ENCODE results near the gene ZNF620. TPM values are rescaled to one million over a fixed set of nuclear protein-coding genes. Genes with fewer than 3 reads are reported as not detected.
"Not testable (repeated sequence)": the region's sequence is repeated elsewhere in the genome, so short reads cannot be mapped to it uniquely, and the experiment has no call there.

Gene ZNF620
- total RNA-seq, 3 donors from 2014 or later (not counting 1 experiment from before 2014, with no cell fraction given): 3.3 to 7.4 (median 6.0) TPM

- Mint-ChIP-seq H3K4me1 (peaks cover 35 to 37% of the 10 kb centered on the region in 2 donors), H3K27ac (peak overlapping the region; percentile 95 to 97), H3K27me3 (ENCODE audit: low read depth in 2 of 2) (no peaks in the 10 kb centered on the region), H3K36me3 (peaks cover 11% of the 10 kb centered on the region), H3K4me3 (peak overlapping the region; percentile 97), H3K9me3 (peaks cover 0 to 3% of the 10 kb centered on the region in 2 donors)
- no peak for DNase-seq
- no peak for TF ChIP-seq CTCF (IDR thresholded peaks at IDR 0.05)
- Histone ChIP-seq H3K36me3 (ENCODE audit: control insufficient read depth, insufficient read depth, low read length) (peaks cover 46% of the 10 kb centered on the region), H3K9me3 (ENCODE audit: control insufficient read depth, insufficient read depth, low read length) (no peaks in the 10 kb centered on the region), H3K4me1 (ENCODE audit: control insufficient read depth, insufficient read depth, low read length) (peaks cover 20% of the 10 kb centered on the region), H3K4me3 (ENCODE audit: low read length) (no peak overlapping the region), H3K27me3 (ENCODE audit: control insufficient read depth, insufficient read depth, low read length) (no peaks in the 10 kb centered on the region), H3K27ac (ENCODE audit: low read length) (peak overlapping the region; percentile 5)
- intact Hi-C loops (cut with micrococcal nuclease): loop anchor here (5.0 kb wide), 1 partner anchor 1554 kb away; no protein-coding TSS in a partner anchor
- ATAC-seq: no peak
- WGBS (ENCODE audit: insufficient coverage): 88% methylated on average over 3 of the region's 4 CpGs
Measured at GRCh38 chr3:40458473-40458872, 47.4 kb upstream of the ZNF620 start.

GRCh38 chr3:40460481-40460880 is 45.4 kb upstream of the ZNF620 start:
- Mint-ChIP-seq H3K4me1 (peaks cover 41 to 47% of the 10 kb centered on the region in 2 donors), H3K36me3 (peaks cover 11% of the 10 kb centered on the region)
- H3K4me3 Mint-ChIP-seq; intact Hi-C loops (cut with micrococcal nuclease); H3K27ac ChIP-seq (ENCODE audit: low read length); H3K9me3 Mint-ChIP-seq; H3K4me3 ChIP-seq (ENCODE audit: low read length); H3K27ac Mint-ChIP-seq; H3K27me3 ChIP-seq (ENCODE audit: control insufficient read depth, insufficient read depth, low read length); H3K27me3 Mint-ChIP-seq (ENCODE audit: low read depth in 2 of 2); DNase-seq; H3K9me3 ChIP-seq (ENCODE audit: control insufficient read depth, insufficient read depth, low read length); ATAC-seq: not testable (repeated sequence)
- peaks cover 58% of the 10 kb centered on the region for H3K36me3 ChIP-seq (ENCODE audit: control insufficient read depth, insufficient read depth, low read length)
- 94% methylated on average over 5 of the region's 6 CpGs for WGBS (ENCODE audit: insufficient coverage)
- H3K4me1 ChIP-seq (ENCODE audit: control insufficient read depth, insufficient read depth, low read length): peaks cover 26% of the 10 kb centered on the region

- no peak overlapping the region for H3K4me3 ChIP-seq (ENCODE audit: low read length)
- no peaks in the 10 kb centered on the region for H3K27me3 Mint-ChIP-seq (ENCODE audit: low read depth in 2 of 2)
- H3K36me3 Mint-ChIP-seq: peaks cover 11% of the 10 kb centered on the region
- WGBS (ENCODE audit: insufficient coverage): 88% methylated on average over 3 of the region's 3 CpGs
- H3K4me3 Mint-ChIP-seq: no peak overlapping the region
- no peaks in the 10 kb centered on the region for H3K9me3 ChIP-seq (ENCODE audit: control insufficient read depth, insufficient read depth, low read length)
- H3K9me3 Mint-ChIP-seq: peaks cover 0 to 3% of the 10 kb centered on the region in 2 donors
- H3K27ac ChIP-seq (ENCODE audit: low read length): no peak overlapping the region
- no peak overlapping the region for H3K27ac Mint-ChIP-seq
- DNase-seq (no peak), ATAC-seq (no peak)
- no peaks in the 10 kb centered on the region for H3K27me3 ChIP-seq (ENCODE audit: control insufficient read depth, insufficient read depth, low read length)
- no peak for TF ChIP-seq CTCF (IDR thresholded peaks at IDR 0.05)
- intact Hi-C loops (cut with micrococcal nuclease): no loop called here
- peaks cover 25% of the 10 kb centered on the region for H3K4me1 ChIP-seq (ENCODE audit: control insufficient read depth, insufficient read depth, low read length)
- H3K4me1 Mint-ChIP-seq: peaks cover 34 to 42% of the 10 kb centered on the region in 2 donors
- peaks cover 58% of the 10 kb centered on the region for H3K36me3 ChIP-seq (ENCODE audit: control insufficient read depth, insufficient read depth, low read length)
Measured at GRCh38 chr3:40461161-40461560, 44.7 kb upstream of the ZNF620 start.

GRCh38 chr3:40462838-40463237 is 43.0 kb upstream of the ZNF620 start:
- WGBS (ENCODE audit: insufficient coverage): 94% methylated on average over 7 of the region's 7 CpGs
- peaks cover 58% of the 10 kb centered on the region for H3K36me3 ChIP-seq (ENCODE audit: control insufficient read depth, insufficient read depth, low read length)
- H3K4me3 ChIP-seq (ENCODE audit: low read length); ATAC-seq; H3K4me3 Mint-ChIP-seq; H3K27me3 Mint-ChIP-seq (ENCODE audit: low read depth in 2 of 2); intact Hi-C loops (cut with micrococcal nuclease); H3K27ac ChIP-seq (ENCODE audit: low read length); H3K27me3 ChIP-seq (ENCODE audit: control insufficient read depth, insufficient read depth, low read length); H3K9me3 ChIP-seq (ENCODE audit: control insufficient read depth, insufficient read depth, low read length); H3K9me3 Mint-ChIP-seq; DNase-seq: not testable (repeated sequence)
- H3K27ac Mint-ChIP-seq: peak overlapping the region in 1 of 2 donors; percentile 16
- H3K4me1 Mint-ChIP-seq: peaks cover 23 to 30% of the 10 kb centered on the region in 2 donors
- H3K4me1 ChIP-seq (ENCODE audit: control insufficient read depth, insufficient read depth, low read length): peaks cover 16% of the 10 kb centered on the region
- H3K36me3 Mint-ChIP-seq: peaks cover 11% of the 10 kb centered on the region

Data from natural killer cell (primary cell).